Endothelial cell of umbilical vein (primary cell): Measurements from ENCODE around the gene SCP2. TPM values are rescaled to one million over a fixed set of nuclear protein-coding genes. Genes with fewer than 3 reads are reported as not detected.

Source experiments
- BruUV-seq: library from RNA; stranded (reverse); fragments of 400-500 nt; replicated peaks from 2 replicates; lab custom pipeline; 2021; lab: Mats Ljungman, UMichigan
- CTCF ChIA-PET: fragments of 300-600, 350-600 bp; sonication (Branson Sonifier 250); formaldehyde crosslinking; loops from one replicate; lab custom pipeline; 2021; ENCODE audit warnings: antibody characterized with exemption, inconsistent platforms; lab: Charles Lee
- POLR2A ChIA-PET: fragments of 300-600, 350-600 bp; sonication (Branson Sonifier 250); formaldehyde crosslinking; loops from one replicate; lab custom pipeline; 2021; ENCODE audit warnings: antibody characterized with exemption, inconsistent platforms; lab: Charles Lee
- DNase-seq: peaks from one replicate; pipeline ENCODE4 v3.0.0-alpha.2; 2011; ENCODE audit warnings: low read depth, low spot score
- FAIRE-seq: peaks from 2 replicates; lab custom pipeline; 2011; peaks lifted over from hg19 to GRCh38; lab: Jason Lieb, UNC
- H2AFZ ChIP-seq: 2 replicates; pipeline ENCODE4 v1.6.0; 2012; ENCODE audit warnings: low read depth, low read length, control low read depth, inconsistent platforms
- H3K27ac ChIP-seq: 2 replicates; pipeline ENCODE4 v1.5.1; 2011; ENCODE audit warnings: low read depth, mild to moderate bottlenecking, control low read depth, low read length, moderate library complexity; ENCODE audit not compliant: insufficient read depth
- H3K27me3 ChIP-seq, 2 experiments: 2 replicates each; pipeline versions ENCODE4 v1.6.0 to v1.6.1; 2011; ENCODE audit warnings: low read length in 2 of 2, mixed read lengths in 1 of 2; ENCODE audit not compliant: control insufficient read depth in 2 of 2, insufficient read depth in 2 of 2
- H3K36me3 ChIP-seq, 2 experiments: 2 replicates in 1 of 2; 3 replicates in 1 of 2; pipeline ENCODE4 v1.5.1; 2011; ENCODE audit warnings: low read length in 2 of 2, mild to moderate bottlenecking in 1 of 2, moderate library complexity in 1 of 2; ENCODE audit not compliant: control insufficient read depth in 2 of 2, insufficient read depth in 2 of 2; ENCODE audit errors: extremely low read depth in 1 of 2
- H3K4me1 ChIP-seq: 3 replicates; pipeline ENCODE4 v1.5.1; 2011; ENCODE audit warnings: mild to moderate bottlenecking, low read length; ENCODE audit not compliant: control insufficient read depth, insufficient read depth; ENCODE audit errors: extremely low read depth
- H3K4me2 ChIP-seq: 2 replicates; pipeline ENCODE4 v1.6.1; 2011; ENCODE audit warnings: low read length, control low read depth, mixed read lengths; ENCODE audit not compliant: insufficient read depth
- H3K4me3 ChIP-seq, 3 experiments: fragments of 200-600 bp in 1 of 3; sonication (generic), shearing (Covaris generic) in 1 of 3; replicated peaks in 1 of 3; 2 replicates each; pipeline ENCODE4 v1.5.1; 2011 to 2016; ENCODE audit warnings: control low read depth in 3 of 3, low read length in 3 of 3, mild to moderate bottlenecking in 2 of 3, inconsistent platforms in 1 of 3, low read depth in 1 of 3, moderate library complexity in 1 of 3; ENCODE audit not compliant: insufficient read depth in 1 of 3
- H3K79me2 ChIP-seq: 2 replicates; pipeline ENCODE4 v1.6.0; 2012; ENCODE audit warnings: low read length, inconsistent platforms; ENCODE audit not compliant: control insufficient read depth, insufficient read depth
- H3K9ac ChIP-seq: replicated peaks from 2 replicates; pipeline ENCODE3; 2011; ENCODE audit warnings: low read length, control low read depth; ENCODE audit not compliant: insufficient read depth; ENCODE audit errors: extremely low read depth
- H3K9me1 ChIP-seq: replicated peaks from 3 replicates; pipeline ENCODE4 v1.6.0; 2011; ENCODE audit warnings: mild to moderate bottlenecking, low read length; ENCODE audit not compliant: control insufficient read depth, insufficient read depth; ENCODE audit errors: extremely low read depth
- H3K9me3 ChIP-seq: replicated peaks from 2 replicates; pipeline ENCODE4 v1.5.1; 2012; ENCODE audit warnings: low read length, inconsistent platforms; ENCODE audit not compliant: control insufficient read depth, insufficient read depth
- H4K20me1 ChIP-seq: replicated peaks from 2 replicates; pipeline ENCODE3; 2011; ENCODE audit warnings: mild to moderate bottlenecking, low read length; ENCODE audit not compliant: control insufficient read depth, insufficient read depth; ENCODE audit errors: extremely low read depth
- CTCF ChIP-seq, 2 donors: IDR thresholded peaks; 1 replicate in 1 of 2; 2 replicates in 1 of 2; pipeline ENCODE4 v1.5.1; 2011; ENCODE audit warnings: low read length in 2 of 2, mild to moderate bottlenecking in 2 of 2, moderate library complexity in 2 of 2, control low read depth in 1 of 2, inconsistent platforms in 1 of 2, low read depth in 1 of 2; ENCODE audit not compliant: insufficient read depth in 1 of 2; ENCODE audit errors: extremely low read depth in 1 of 2
- EZH2 ChIP-seq: IDR thresholded peaks from 2 replicates; pipeline ENCODE4 v1.6.1; 2012; ENCODE audit warnings: borderline replicate concordance, low read depth, mild to moderate bottlenecking, moderate library complexity, low read length, inconsistent platforms; ENCODE audit not compliant: severe bottlenecking
- FOS ChIP-seq: IDR thresholded peaks from 2 replicates; pipeline ENCODE4 v1.6.1; 2011; ENCODE audit warnings: mild to moderate bottlenecking, low read length, moderate library complexity, borderline replicate concordance; ENCODE audit not compliant: insufficient read depth
- GATA2 ChIP-seq: IDR thresholded peaks from 2 replicates; pipeline ENCODE4 v1.7.0; 2011; ENCODE audit warnings: low read depth, mild to moderate bottlenecking, moderate library complexity, mixed read lengths, low read length; ENCODE audit not compliant: insufficient read length, insufficient read depth
- JUN ChIP-seq: IDR thresholded peaks from 2 replicates; pipeline ENCODE4 v1.6.1; 2011; ENCODE audit warnings: borderline replicate concordance, low read depth; ENCODE audit not compliant: insufficient read length, insufficient read depth
- MYC ChIP-seq: IDR thresholded peaks from one replicate; pipeline ENCODE4 v1.6.1; 2011; ENCODE audit warnings: mild to moderate bottlenecking, low read depth, low read length
- POLR2A ChIP-seq: IDR thresholded peaks from 2 replicates; pipeline ENCODE4 v1.6.1; 2012; ENCODE audit warnings: low read depth, mild to moderate bottlenecking, control low read depth, low read length
- POLR2AphosphoS5 ChIP-seq: IDR thresholded peaks from 2 replicates; pipeline ENCODE4 v1.6.1; 2012; ENCODE audit warnings: low read depth, mild to moderate bottlenecking, control low read depth, low read length, moderate library complexity; ENCODE audit not compliant: insufficient read depth
- dilution Hi-C: fragments of 300-500 bp; cut with MboI; formaldehyde crosslinking; loops from one replicate; pipeline ENCODE4 v1.15.0; 2019; ENCODE audit warnings: low sequenced_read_pairs; ENCODE audit not compliant: extremely low pct_ligation_motif_present
- intact Hi-C: fragments of 100-400 bp; cut with micrococcal nuclease; formaldehyde crosslinking; loops from one replicate; pipeline ENCODE4 v1.10.0; 2022
- polyA plus RNA-seq, 4 experiments: library from polyadenylated mRNA; depleted of rRNA in 3 of 4; stranded (reverse) in 3 of 4; unstranded in 1 of 4; fragments of >200 nt; gene quantifications; 2 replicates each; pipeline versions ENCODE4 v1.2.1 to v1.2.3, GENCODE V29; 2011 to 2012; ENCODE audit warnings: missing spikeins in 1 of 4
- total RNA-seq: library from RNA; stranded (reverse); gene quantifications from 2 replicates; pipeline ENCODE4 v1.2.3, GENCODE V29; 2021
- TF ChIP-seq, protein P1 (sequence below): IDR thresholded peaks from 2 replicates; pipeline ENCODE4 v1.6.1; 2011; ENCODE audit not compliant: insufficient read depth, insufficient read length

Gene SCP2
- total and polyA plus RNA-seq, 2 donors (not counting 3 experiments of a cell fraction or from before 2014, with no cell fraction given) = 42.4 to 92.7 TPM

DNA sequence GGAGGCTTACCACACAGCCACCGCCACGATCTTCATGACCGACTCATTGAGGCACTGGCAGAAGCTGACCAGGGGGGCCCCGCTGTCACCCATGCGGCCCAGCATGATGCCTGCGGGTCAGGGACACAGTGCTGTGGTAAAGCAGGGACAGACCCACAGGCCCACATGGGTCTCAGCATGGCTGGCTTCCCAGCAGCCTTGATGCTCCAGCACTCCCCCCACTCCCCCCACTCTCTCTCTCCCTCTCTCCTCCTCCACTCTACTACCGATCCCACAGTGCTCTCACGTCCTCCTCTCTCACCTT lies 166.3 kb downstream of the SCP2 start:
- no TSS peak for BruUV-seq
- intact Hi-C loops (no loop called here), dilution Hi-C loops (no loop called here)
- Histone ChIP-seq H3K79me2 (no peaks in the 10 kb centered on the region), H3K36me3 (no peaks in the 10 kb centered on the region), H3K4me1 (no peaks in the 10 kb centered on the region), H3K9ac (no peak overlapping the region), H2AFZ (no peak overlapping the region), H3K27ac (no peak overlapping the region), H3K4me3 (no peak overlapping the region), H4K20me1 (no peaks in the 10 kb centered on the region), H3K27me3 (no peaks in the 10 kb centered on the region), H3K9me1 (no peaks in the 10 kb centered on the region), H3K4me2 (no peak overlapping the region), H3K9me3 (no peaks in the 10 kb centered on the region)
- no peak for TF ChIP-seq FOS
- TF ChIP-seq CTCF (IDR thresholded peaks at IDR 0.05; ENCODE audit: extremely low read depth in 1 of 2, insufficient read depth in 1 of 2, low read depth in 1 of 2, low read length in 2 of 2) = no peak
- TF ChIP-seq GATA2 = no peak
- TF ChIP-seq EZH2 = no peak
- no peak for TF ChIP-seq MYC
- TF ChIP-seq, protein P1, sequence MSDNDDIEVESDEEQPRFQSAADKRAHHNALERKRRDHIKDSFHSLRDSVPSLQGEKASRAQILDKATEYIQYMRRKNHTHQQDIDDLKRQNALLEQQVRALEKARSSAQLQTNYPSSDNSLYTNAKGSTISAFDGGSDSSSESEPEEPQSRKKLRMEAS = no peak
- no peak for TF ChIP-seq JUN
- TF ChIP-seq POLR2AphosphoS5 = no peak
- no peak for TF ChIP-seq POLR2A
- no peak for DNase-seq
- CTCF ChIA-PET = interaction anchor here (1.4 to 2.9 kb wide), 2 partner anchors 10 to 15 kb away, joined by 4 to 11 read pairs; no protein-coding TSS in a partner anchor
- FAIRE-seq = no peak
- POLR2A ChIA-PET = no interaction called here
